Peyer's patch (tissue), 4 donors: Measurements from ENCODE around the gene VWA1. TPM values are rescaled to one million over a fixed set of nuclear protein-coding genes. Genes with fewer than 3 reads are reported as not detected.
A peak's percentile ranks its signal among the peaks of the same experiment; 100 is the strongest.
"Not testable (repeated sequence)": the region's sequence is repeated elsewhere in the genome, so short reads cannot be mapped to it uniquely, and the experiment has no call there.

Source experiments
- DNase-seq, 3 donors: peaks; one replicate each; pipeline ENCODE4 v3.0.0-alpha.2; 2017 to 2019
- H3K27ac ChIP-seq, 4 donors: fragments of 200-600 bp; sonication (generic); one replicate each; pipeline ENCODE4 v1.5.1; 2016 to 2019
- H3K27me3 ChIP-seq, 2 donors: fragments of 200-600 bp; sonication (generic); one replicate each; pipeline ENCODE4 v1.5.1; 2019
- H3K36me3 ChIP-seq, 3 donors: fragments of 200-600 bp; sonication (generic); one replicate each; pipeline ENCODE4 v1.5.1; 2016 to 2019
- H3K4me1 ChIP-seq, 4 donors: fragments of 200-600 bp; sonication (generic); one replicate each; pipeline ENCODE4 v1.5.1; 2016 to 2019
- H3K4me3 ChIP-seq, 4 donors: fragments of 200-600 bp; sonication (generic); 1 replicate in 3 of 4; 2 replicates in 1 of 4; pipeline ENCODE4 v1.5.1; 2016 to 2019; ENCODE audit warnings: mild to moderate bottlenecking in 1 of 4
- H3K9me3 ChIP-seq, 4 donors: fragments of 200-600 bp; sonication (generic); one replicate each; pipeline ENCODE4 v1.5.1; 2016 to 2019; ENCODE audit warnings: mild to moderate bottlenecking in 1 of 4
- CTCF ChIP-seq, 6 experiments: fragments of 450-650 bp in 4 of 6; fragments of 200-600 bp in 2 of 6; sonication (generic) in 1 of 6; IDR thresholded peaks; one replicate each; pipeline ENCODE4 v1.5.1; 2017 to 2019; ENCODE audit warnings: antibody characterized with exemption in 6 of 6, mild to moderate bottlenecking in 3 of 6, moderate library complexity in 1 of 6
- POLR2A ChIP-seq, 2 donors: fragments of 450-650 bp; IDR thresholded peaks; one replicate each; pipeline ENCODE4 v1.5.1; 2017; ENCODE audit warnings: antibody characterized with exemption in 2 of 2, mild to moderate bottlenecking in 2 of 2, moderate library complexity in 2 of 2
- total RNA-seq, 4 donors: library from RNA; depleted of rRNA; stranded (reverse); fragments of >200 nt; gene quantifications; one replicate each; pipeline ENCODE4 v1.1.0, GENCODE V29; 2016

The VWA1 gene
- total RNA-seq, 4 donors from 2014 or later: 3.2 to 14.0 (median 6.7) TPM

GRCh38 chr1:1455366-1455884, 19.9 kb downstream of the VWA1 start:
- H3K27ac ChIP-seq: no peak overlapping the region
- DNase-seq: no peak
- no peak for TF ChIP-seq POLR2A (IDR thresholded peaks at IDR 0.05)
- no peak for TF ChIP-seq CTCF (IDR thresholded peaks at IDR 0.05)
- H3K9me3 ChIP-seq: no peaks in the 10 kb centered on the region
- H3K4me3 ChIP-seq: no peak overlapping the region
- H3K4me1 ChIP-seq: no peaks in the 10 kb centered on the region
- no peaks in the 10 kb centered on the region for H3K27me3 ChIP-seq
- H3K36me3 ChIP-seq: no peaks in the 10 kb centered on the region

GRCh38 chr1:1455934-1456333, 20.4 kb downstream of the VWA1 start:
- H3K27ac ChIP-seq, H3K4me1 ChIP-seq, H3K9me3 ChIP-seq, H3K4me3 ChIP-seq, DNase-seq, H3K27me3 ChIP-seq, H3K36me3 ChIP-seq: not testable (repeated sequence)

- H3K4me3 ChIP-seq, H3K27me3 ChIP-seq, H3K9me3 ChIP-seq, H3K4me1 ChIP-seq, DNase-seq, H3K36me3 ChIP-seq, H3K27ac ChIP-seq: not testable (repeated sequence)
Observed at GRCh38 chr1:1456683-1457255, 21.3 kb downstream of the VWA1 start.

- H3K4me3 ChIP-seq, DNase-seq, H3K27ac ChIP-seq, H3K9me3 ChIP-seq, H3K4me1 ChIP-seq, H3K27me3 ChIP-seq, H3K36me3 ChIP-seq: not testable (repeated sequence)
Observed at GRCh38 chr1:1459156-1459555, 23.7 kb downstream of the VWA1 start.

- H3K27me3 ChIP-seq, H3K4me1 ChIP-seq, H3K36me3 ChIP-seq, H3K9me3 ChIP-seq, H3K27ac ChIP-seq, DNase-seq, H3K4me3 ChIP-seq: not testable (repeated sequence)
Observed at GRCh38 chr1:1459711-1460110, 24.2 kb downstream of the VWA1 start.

GRCh38 chr1:1460540-1461130, 25.1 kb downstream of the VWA1 start:
- Histone ChIP-seq H3K4me1 (no peaks in the 10 kb centered on the region), H3K36me3 (no peaks in the 10 kb centered on the region), H3K9me3 (no peaks in the 10 kb centered on the region), H3K4me3 (no peak overlapping the region), H3K27ac (no peak overlapping the region), H3K27me3 (no peaks in the 10 kb centered on the region)
- no peak for DNase-seq
- TF ChIP-seq CTCF (IDR thresholded peaks at IDR 0.05) (no peak), POLR2A (IDR thresholded peaks at IDR 0.05) (no peak)

GRCh38 chr1:1461721-1462317, 26.3 kb downstream of the VWA1 start:
- no peaks in the 10 kb centered on the region for H3K36me3 ChIP-seq
- H3K9me3 ChIP-seq: no peaks in the 10 kb centered on the region
- H3K4me1 ChIP-seq: no peaks in the 10 kb centered on the region
- H3K4me3 ChIP-seq: peak overlapping the region in 2 of 4 donors; percentile 1 to 18
- TF ChIP-seq CTCF (IDR thresholded peaks at IDR 0.05) (no peak), POLR2A (IDR thresholded peaks at IDR 0.05) (no peak)
- no peak for DNase-seq
- no peaks in the 10 kb centered on the region for H3K27me3 ChIP-seq
- H3K27ac ChIP-seq: peak overlapping the region in 3 of 4 donors; percentile 22 to 49 (median 39)
